Measurements from ENCODE around the gene THEM4.

Gene THEM4

DNA sequence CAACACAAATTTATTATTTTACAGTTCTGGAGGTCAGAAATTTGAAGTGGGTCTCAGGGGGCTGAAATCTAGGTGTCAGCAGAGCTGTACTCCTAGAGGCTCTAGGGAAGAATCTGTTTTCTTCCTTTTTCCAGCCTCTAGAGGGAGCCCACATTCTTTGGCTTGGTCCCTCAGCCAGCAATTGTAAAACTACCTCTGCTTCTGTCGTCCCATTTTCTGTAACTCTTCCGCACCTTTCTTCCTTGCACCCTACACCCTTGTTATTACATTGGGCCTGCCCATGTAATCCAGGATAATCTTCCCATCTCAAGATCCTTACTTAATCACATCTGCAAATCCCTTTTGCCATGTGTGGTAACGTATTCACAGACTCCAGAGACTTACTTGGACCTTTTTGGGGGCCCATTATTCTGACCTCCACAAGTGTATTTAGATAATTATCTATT, 24.8 kb upstream of the THEM4 start:
- Histone ChIP-seq H3K4me3 (no peak overlapping the region), H3K27ac (no peak overlapping the region)
- no peak for DNase-seq (ENCODE audit: low spot score)
- peak; percentile 64 for TF ChIP-seq CTCF (IDR thresholded peaks at IDR 0.05)

DNA sequence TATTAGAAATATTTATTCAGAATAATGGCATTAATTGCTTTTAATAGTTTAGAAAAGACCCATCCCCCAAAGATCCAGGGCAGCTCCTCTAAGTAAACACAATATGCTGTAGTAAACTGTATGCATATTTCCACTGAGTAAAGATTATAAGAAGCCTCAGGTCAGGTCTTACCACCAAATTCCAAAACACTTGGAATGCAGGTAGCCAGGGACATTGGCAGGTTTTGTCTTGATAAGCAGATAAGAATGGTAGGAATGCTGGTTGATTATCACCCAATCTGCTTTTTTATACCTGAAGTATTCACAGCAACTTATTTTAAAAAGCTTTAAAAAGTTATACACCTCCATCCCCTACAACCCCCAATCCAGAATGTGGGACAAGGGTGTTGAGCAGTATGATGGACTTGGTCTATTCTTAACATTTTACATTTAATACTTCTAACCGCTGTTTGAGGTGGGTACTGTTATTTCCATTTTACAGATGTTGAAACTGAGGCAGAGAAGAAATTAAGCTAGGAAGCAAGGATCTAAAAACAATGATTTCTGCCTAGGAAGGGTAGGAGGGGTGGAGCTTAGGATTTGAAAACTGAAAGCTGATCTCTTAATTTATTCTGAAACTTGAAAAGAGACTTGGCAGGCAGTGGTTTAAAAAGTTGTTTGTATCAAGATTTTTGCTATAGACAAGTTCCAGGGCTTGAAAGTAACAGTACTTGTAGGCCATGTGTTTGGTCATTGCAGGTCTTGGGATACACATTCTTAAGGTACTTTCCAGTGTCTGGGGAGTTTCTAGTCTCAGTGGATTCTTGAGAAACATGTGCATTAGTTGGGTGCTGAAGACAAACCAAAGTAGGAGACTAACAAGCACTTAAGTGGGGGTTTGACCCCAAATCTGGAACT, 15.6 kb upstream of the THEM4 start:
- TF ChIP-seq CTCF (IDR thresholded peaks at IDR 0.05) = no peak
- Histone ChIP-seq H3K27ac (no peak overlapping the region), H3K4me3 (no peak overlapping the region)
- no peak for DNase-seq (ENCODE audit: low spot score)

- no peak for TF ChIP-seq CTCF (IDR thresholded peaks at IDR 0.05)
- Histone ChIP-seq H3K27ac (no peak overlapping the region), H3K4me3 (no peak overlapping the region)
These were observed 14.1 kb upstream of the THEM4 start for GRCh38 chr1:151923422-151923821.

GRCh38 chr1:151920149-151920548, 10.8 kb upstream of the THEM4 start:
- Histone ChIP-seq H3K27ac (no peak overlapping the region), H3K4me3 (no peak overlapping the region)
- DNase-seq (ENCODE audit: low spot score) = no peak
- TF ChIP-seq CTCF (IDR thresholded peaks at IDR 0.05) = no peak

More at GRCh38 chr1:151923422-151923821, 14.1 kb upstream of the THEM4 start:
- DNase-seq (ENCODE audit: low spot score) = no peak

- DNase-seq (ENCODE audit: low spot score) = no peak
- H3K4me3 ChIP-seq = no peak overlapping the region
- TF ChIP-seq CTCF (IDR thresholded peaks at IDR 0.05) = no peak
- no peak overlapping the region for H3K27ac ChIP-seq
These were observed 9.7 kb upstream of the THEM4 start for GRCh38 chr1:151918819-151919610.

DNA sequence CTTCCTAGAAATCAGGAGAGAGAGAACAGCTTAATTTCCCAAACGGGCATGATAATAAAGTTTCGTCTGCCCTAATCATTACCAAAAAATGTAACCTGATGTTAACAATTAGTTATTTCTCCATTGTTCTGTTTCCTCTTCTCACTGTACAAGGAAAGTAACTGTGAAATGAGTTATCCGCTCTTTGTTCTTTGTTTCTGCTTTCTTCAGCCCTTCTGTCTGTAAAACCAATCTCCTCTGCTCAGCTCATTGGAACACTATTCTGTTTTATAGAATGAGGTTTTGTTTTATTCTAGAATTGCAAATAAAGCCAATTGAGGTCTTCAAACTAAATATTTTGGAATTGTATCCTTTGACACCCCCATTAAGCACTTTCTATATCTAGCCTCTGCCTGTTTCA, 8.8 kb upstream of the THEM4 start:
- H3K27ac ChIP-seq = no peak overlapping the region
- no peak for TF ChIP-seq CTCF (IDR thresholded peaks at IDR 0.05)

More for the DNA sequence above, 8.8 kb upstream of the THEM4 start:
- no peak overlapping the region for H3K4me3 ChIP-seq
- no peak for DNase-seq (ENCODE audit: low spot score)

Measured in coronary artery (tissue), 2 donors.